ENCODE results near the gene DNAH9. TPM values are rescaled to one million over a fixed set of nuclear protein-coding genes. Genes with fewer than 3 reads are reported as not detected.

The DNAH9 gene
- total and polyA plus RNA-seq, 4 donors = under 0.01 to 0.09 TPM; not detected in 2

- TF ChIP-seq REST (IDR thresholded peaks at IDR 0.05) (no peak), FOXA1 (IDR thresholded peaks at IDR 0.05) (no peak), SP1 (IDR thresholded peaks at IDR 0.05) (no peak), ATF3 (IDR thresholded peaks at IDR 0.05) (no peak), TAF1 (conservative IDR thresholded peaks at IDR 0.05) (no peak), NR2F2 (IDR thresholded peaks at IDR 0.05) (no peak)
Observed at GRCh38 chr17:11622492-11622891, 24.2 kb downstream of the DNAH9 start (continued).

- TF ChIP-seq ATF3 (IDR thresholded peaks at IDR 0.05) (no peak), MAX (IDR thresholded peaks at IDR 0.05) (no peak), FOXA1 (IDR thresholded peaks at IDR 0.05) (no peak), YY1 (IDR thresholded peaks at IDR 0.05) (no peak), ZBTB33 (IDR thresholded peaks at IDR 0.05) (no peak), SP1 (IDR thresholded peaks at IDR 0.05) (no peak), HNF4A (conservative IDR thresholded peaks at IDR 0.05) (no peak), NR2F2 (IDR thresholded peaks at IDR 0.05) (no peak), REST (IDR thresholded peaks at IDR 0.05) (no peak), GABPA (IDR thresholded peaks at IDR 0.05 in 1 of 2, conservative IDR thresholded peaks at IDR 0.05 in 1 of 2) (no peak), HNF4G (IDR thresholded peaks at IDR 0.05) (no peak), CTCF (IDR thresholded peaks at IDR 0.05; ENCODE audit: low read depth, low read length, missing input control) (no peak), TAF1 (conservative IDR thresholded peaks at IDR 0.05) (no peak), JUND (IDR thresholded peaks at IDR 0.05) (no peak), EGR1 (IDR thresholded peaks at IDR 0.05; ENCODE audit: low read depth in 2 of 2) (no peak), RXRA (IDR thresholded peaks at IDR 0.05) (no peak), RAD21 (IDR thresholded peaks at IDR 0.05) (no peak), FOXA2 (IDR thresholded peaks at IDR 0.05) (no peak)
- Histone ChIP-seq H3K27me3 (ENCODE audit: control insufficient read depth in 4 of 4, insufficient read depth in 4 of 4, low read length in 3 of 4) (peaks cover 0 to 9% (median 1%) of the 10 kb centered on the region in 4 donors), H3K4me1 (ENCODE audit: control insufficient read depth in 4 of 4, insufficient read depth in 4 of 4, low read length in 3 of 4) (no peaks in the 10 kb centered on the region), H3K27ac (ENCODE audit: low read depth in 1 of 2, low read length in 2 of 2) (no peak overlapping the region), H3K4me3 (ENCODE audit: low read depth in 1 of 3, low read length in 3 of 3) (no peak overlapping the region), H3K9me3 (ENCODE audit: control insufficient read depth in 4 of 4, low read length in 3 of 4) (no peaks in the 10 kb centered on the region), H3K36me3 (ENCODE audit: control insufficient read depth in 4 of 4, insufficient read depth in 3 of 4, low read depth in 1 of 4, low read length in 3 of 4) (no peaks in the 10 kb centered on the region), H3K9ac (ENCODE audit: low read depth in 1 of 2, low read length in 2 of 2) (no peak overlapping the region)
- DNase-seq (ENCODE audit: low spot score) = no peak
- WGBS = 76% methylated on average over 6 of the region's 6 CpGs
Observed at GRCh38 chr17:11624976-11625375, 26.7 kb downstream of the DNAH9 start.

Measured in liver (tissue), 9 donors.